Lower leg skin (tissue), 4 donors: ENCODE measurements around the gene AUH. TPM values are rescaled to one million over a fixed set of nuclear protein-coding genes. Genes with fewer than 3 reads are reported as not detected.

Experiments
- DNase-seq, 2 donors: peaks; one replicate each; pipeline ENCODE4 v3.0.0-alpha.2; 2019; ENCODE audit warnings: low spot score in 2 of 2
- H3K4me3 ChIP-seq: fragments of 200-600 bp; sonication (generic); 2 replicates; pipeline ENCODE4 v1.5.1; 2017; ENCODE audit warnings: mild to moderate bottlenecking, low read depth; ENCODE audit not compliant: poor library complexity, severe bottlenecking
- CTCF ChIP-seq, 3 donors: fragments of 450-650 bp; IDR thresholded peaks; one replicate each; pipeline ENCODE4 v1.5.1; 2016; ENCODE audit warnings: antibody characterized with exemption in 3 of 3, mild to moderate bottlenecking in 3 of 3, moderate library complexity in 2 of 3
- POLR2A ChIP-seq, 2 donors: fragments of 450-650 bp; IDR thresholded peaks; one replicate each; pipeline ENCODE4 v1.6.1; 2016 to 2017; ENCODE audit warnings: antibody characterized with exemption in 2 of 2, mild to moderate bottlenecking in 1 of 2, moderate library complexity in 1 of 2
- WGBS, 2 donors: methylation state at CpG; one replicate each; pipeline ENCODE4 v1.1.5; 2018; 5-methylcytosine and 5-hydroxymethylcytosine counted together
- intact Hi-C: fragments of 100-400 bp; cut with DNase I; formaldehyde crosslinking; loops from one replicate; pipeline ENCODE4 v1.15.0; 2023; ENCODE audit warnings: low total_unique reads
- total RNA-seq, 4 donors: library from RNA; depleted of rRNA; stranded (reverse); fragments of >200 nt; gene quantifications; one replicate each; pipeline ENCODE4 v1.1.0, GENCODE V29; 2016

The AUH gene
- total RNA-seq, 4 donors from 2014 or later: 30.7 to 54.4 (median 32.4) TPM

GRCh38 chr9:91210318-91210717, 151.4 kb downstream of the AUH start:
- WGBS, 2 donors: 90 to 95% methylated on average over 6 of the region's 6 CpGs
- DNase-seq: no peak
- no peak overlapping the region for H3K4me3 ChIP-seq
- TF ChIP-seq POLR2A (IDR thresholded peaks at IDR 0.05): no peak
- no peak for TF ChIP-seq CTCF (IDR thresholded peaks at IDR 0.05)
- intact Hi-C loops: no loop called here

- no peak for TF ChIP-seq POLR2A (IDR thresholded peaks at IDR 0.05)
- TF ChIP-seq CTCF (IDR thresholded peaks at IDR 0.05): no peak
- 85 to 86% methylated on average over 5 of the region's 5 CpGs for WGBS, 2 donors
- DNase-seq: no peak
- intact Hi-C loops: no loop called here
- no peak overlapping the region for H3K4me3 ChIP-seq
Observed at GRCh38 chr9:91208837-91209236, 152.9 kb downstream of the AUH start.

- intact Hi-C loops: no loop called here
- no peak for DNase-seq
- TF ChIP-seq POLR2A (IDR thresholded peaks at IDR 0.05) (no peak), CTCF (IDR thresholded peaks at IDR 0.05) (no peak)
- 74 to 76% methylated on average over 3 of the region's 3 CpGs for WGBS, 2 donors
- no peak overlapping the region for H3K4me3 ChIP-seq
Observed at GRCh38 chr9:91208419-91208745, 153.3 kb downstream of the AUH start.

- TF ChIP-seq POLR2A (IDR thresholded peaks at IDR 0.05): no peak
- TF ChIP-seq CTCF (IDR thresholded peaks at IDR 0.05): no peak
Observed at GRCh38 chr9:91207729-91208418, 153.8 kb downstream of the AUH start.

GRCh38 chr9:91207397-91207728, 154.4 kb downstream of the AUH start:
- TF ChIP-seq POLR2A (IDR thresholded peaks at IDR 0.05) (no peak), CTCF (IDR thresholded peaks at IDR 0.05) (no peak)
- intact Hi-C loops: no loop called here
- WGBS, 2 donors: 81 to 83% methylated on average over 9 of the region's 9 CpGs
- no peak for DNase-seq
- no peak overlapping the region for H3K4me3 ChIP-seq

More at GRCh38 chr9:91207729-91208418, 153.8 kb downstream of the AUH start:
- no peak for DNase-seq
- no peak overlapping the region for H3K4me3 ChIP-seq
- WGBS, 2 donors: 23 to 28% methylated on average over 8 of the region's 8 CpGs
- intact Hi-C loops: no loop called here

- no peak overlapping the region for H3K4me3 ChIP-seq
- DNase-seq: no peak
- WGBS, 2 donors: 97 to 100% methylated on average over 1 of the region's 1 CpG
- TF ChIP-seq POLR2A (IDR thresholded peaks at IDR 0.05) (no peak), CTCF (IDR thresholded peaks at IDR 0.05) (no peak)
- intact Hi-C loops: no loop called here
Observed at GRCh38 chr9:91206806-91207205, 154.9 kb downstream of the AUH start.
